NB4 (cell line): ENCODE data around the gene HSD3B7.

Experiments
- DNase-seq: peaks from one replicate; pipeline ENCODE4 v3.0.0; 2010; ENCODE audit warnings: low read depth
- H3K4me3 ChIP-seq: one replicate; pipeline ENCODE4 v1.5.1; 2011; ENCODE audit warnings: mild to moderate bottlenecking, low read depth, low read length, moderate library complexity
- CTCF ChIP-seq: IDR thresholded peaks from one replicate; pipeline ENCODE4 v1.5.1; 2012; ENCODE audit warnings: low read depth, low read length
- MAX ChIP-seq: IDR thresholded peaks from 2 replicates; pipeline ENCODE4 v1.6.1; 2011; ENCODE audit warnings: low read depth, low read length
- MYC ChIP-seq: IDR thresholded peaks from 2 replicates; pipeline ENCODE4 v1.6.1; 2011; ENCODE audit warnings: low read depth, low read length
- POLR2A ChIP-seq: IDR thresholded peaks from 2 replicates; pipeline ENCODE4 v1.6.1; 2011; ENCODE audit warnings: mild to moderate bottlenecking; ENCODE audit not compliant: insufficient read length; ENCODE audit errors: extremely low read depth

The HSD3B7 gene

GRCh38 chr16:30953511-30954124, 31.4 kb upstream of the HSD3B7 start:
- H3K4me3 ChIP-seq: no peak overlapping the region
- DNase-seq: peak; percentile 86
- TF ChIP-seq MAX (no peak), POLR2A (no peak), CTCF (peak; percentile 78)

GRCh38 chr16:30954993-30955392, 30.0 kb upstream of the HSD3B7 start:
- no peak overlapping the region for H3K4me3 ChIP-seq
- TF ChIP-seq CTCF (no peak), MYC (no peak), POLR2A (no peak), MAX (no peak)
- DNase-seq: no peak

GRCh38 chr16:30956601-30957455, 28.2 kb upstream of the HSD3B7 start:
- TF ChIP-seq POLR2A (no peak), MYC (peak; percentile 46), CTCF (peak; percentile 28), MAX (0 out of 2 replicates have a peak, but pooled peaks have one; percentile 22)
- H3K4me3 ChIP-seq: peak overlapping the region; percentile 88
- peak; percentile 94 for DNase-seq

- DNase-seq: peak; percentile 98
- peak within 1 kb of the TSS; percentile 88 for H3K4me3 ChIP-seq
- peak; percentile 29 for TF ChIP-seq POLR2A
- peak; percentile 38; the same call in 1 of the 2 replicates for TF ChIP-seq MYC
- TF ChIP-seq CTCF: no peak
- TF ChIP-seq MAX: peak; percentile 32; the same call in 1 of the 2 replicates
Observed at GRCh38 chr16:30957456-30958174, 27.4 kb upstream of the HSD3B7 start, which contains the start of gene SETD1A. SETD1A (plus strand) TSS chr16:30957754; CDS start chr16:30958732, 978 bp downstream.

- peak overlapping the region; percentile 70 for H3K4me3 ChIP-seq
- TF ChIP-seq MYC: no peak
- DNase-seq: peak; percentile 70
Observed at GRCh38 chr16:30958175-30959079, 26.6 kb upstream of the HSD3B7 start.
